Measurements from ENCODE around the gene SCNN1A. TPM values are rescaled to one million over a fixed set of nuclear protein-coding genes. Genes with fewer than 3 reads are reported as not detected.

SCNN1A gene
- total and polyA plus RNA-seq, 2 of the 13 experiments (the other 11 are each of a cell fraction or from before 2014, with no cell fraction given), result 1.5 to 14.6 TPM

DNA sequence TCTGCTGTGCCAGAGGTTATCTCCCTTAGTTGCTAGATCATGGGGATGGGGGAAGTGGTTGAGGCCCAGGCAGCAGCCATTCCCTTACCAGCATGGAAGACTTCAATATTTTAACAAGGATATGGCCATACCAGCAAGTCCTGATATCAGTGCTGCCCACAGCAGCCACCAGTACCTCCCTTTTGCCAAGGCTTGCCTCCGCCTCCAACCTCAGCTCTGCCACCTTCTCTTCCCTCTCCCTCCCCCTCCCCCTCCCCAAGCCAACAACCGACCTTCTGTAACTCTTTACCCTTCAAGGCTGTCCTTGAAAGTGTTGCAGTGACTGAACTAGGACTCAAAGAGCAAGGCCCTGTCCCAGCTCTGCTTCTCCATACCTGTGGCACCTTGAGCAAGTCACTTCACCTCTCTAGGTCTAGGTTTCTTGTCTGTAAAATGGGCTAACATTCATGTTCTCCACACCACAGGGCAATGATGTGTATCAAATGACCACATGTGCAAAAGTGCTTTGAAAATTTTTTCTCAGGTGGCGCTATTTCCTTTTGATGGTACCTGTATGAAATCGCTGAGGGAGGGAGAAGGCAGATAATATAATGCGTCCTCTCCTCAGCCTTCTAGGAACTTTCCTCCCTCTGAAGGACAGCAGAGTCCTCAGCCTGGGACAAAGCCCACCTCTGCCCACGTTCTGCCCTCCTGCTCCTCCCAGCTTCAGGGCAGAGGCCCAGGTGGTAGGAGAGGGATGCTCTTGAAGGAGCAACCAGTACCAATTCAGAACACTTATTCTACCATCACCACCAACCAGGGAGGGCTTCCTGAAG, 50.2 kb downstream of the SCNN1A start:
- DNase-seq (ENCODE audit: low spot score), result no peak
- no peaks in the 10 kb centered on the region for H3K9me3 ChIP-seq (ENCODE audit: low read length)
- no peak overlapping the region for H3K4me2 ChIP-seq (ENCODE audit: low read depth, low read length)
- FAIRE-seq, result no peak
- ChIA-PET CTCF (ENCODE audit: low intra/inter-chr PET ratio, low total read pairs) (no interaction called here), POLR2A (interaction anchor here (1.5 to 4.2 kb wide), 3 partner anchors 11 to 38 kb away, joined by 7 to 82 read pairs (median 7); no protein-coding TSS in a partner anchor)
- H3K4me1 ChIP-seq (ENCODE audit: insufficient read depth, low read length), result peaks cover 46% of the 10 kb centered on the region
- no peaks in the 10 kb centered on the region for H3K27me3 ChIP-seq (ENCODE audit: control insufficient read depth in 1 of 2, insufficient read depth in 2 of 2, low read length in 2 of 2)
- no peaks in the 10 kb centered on the region for H4K20me1 ChIP-seq (ENCODE audit: insufficient read depth, low read length)
- ATAC-seq, result no peak
- no peak overlapping the region for H3K9ac ChIP-seq (ENCODE audit: insufficient read depth, low read depth, low read length)
- BruUV-seq (replicated peaks), result no TSS peak
- H2AFZ ChIP-seq (ENCODE audit: low read length), result no peak overlapping the region
- no peak overlapping the region for H3K4me3 ChIP-seq (replicated peaks in 1 of 3; ENCODE audit: insufficient read depth in 1 of 3, low read depth in 2 of 3, low read length in 3 of 3)
- H3K79me2 ChIP-seq (ENCODE audit: insufficient read depth, low read length), result no peaks in the 10 kb centered on the region
- 78% methylated on average over 6 of the region's 6 CpGs for WGBS (ENCODE audit: low lambda C conversion rate)
- no peak overlapping the region for H3K27ac ChIP-seq (ENCODE audit: extremely low read length, insufficient read depth, low read length)
- intact Hi-C loops (cut with micrococcal nuclease; ENCODE audit: unreplicated experiment), result no loop called here
- H3K36me3 ChIP-seq (replicated peaks in 1 of 2; ENCODE audit: control insufficient read depth in 1 of 2, insufficient read depth in 2 of 2, low read length in 2 of 2), result peaks cover 8 to 19% of the 10 kb centered on the region in 2 experiments; a peak in 4 of 5 replicates
- peak in 1 of 2 experiments; percentile 22; a peak in 1 of 4 replicates for TF ChIP-seq POLR2A (IDR thresholded peaks at IDR 0.05; ENCODE audit: insufficient read depth in 1 of 2, low read depth in 2 of 2, low read length in 2 of 2)
- TF ChIP-seq POLR2G (IDR thresholded peaks at IDR 0.05; ENCODE audit: low read depth, low read length), result peak; percentile 34; the same call in 1 of the 2 replicates
- TF ChIP-seq HNRNPK (IDR thresholded peaks at IDR 0.05; ENCODE audit: low read depth, low read length, poor library complexity, severe bottlenecking), result peak; percentile 17
- TF ChIP-seq, protein P1, sequence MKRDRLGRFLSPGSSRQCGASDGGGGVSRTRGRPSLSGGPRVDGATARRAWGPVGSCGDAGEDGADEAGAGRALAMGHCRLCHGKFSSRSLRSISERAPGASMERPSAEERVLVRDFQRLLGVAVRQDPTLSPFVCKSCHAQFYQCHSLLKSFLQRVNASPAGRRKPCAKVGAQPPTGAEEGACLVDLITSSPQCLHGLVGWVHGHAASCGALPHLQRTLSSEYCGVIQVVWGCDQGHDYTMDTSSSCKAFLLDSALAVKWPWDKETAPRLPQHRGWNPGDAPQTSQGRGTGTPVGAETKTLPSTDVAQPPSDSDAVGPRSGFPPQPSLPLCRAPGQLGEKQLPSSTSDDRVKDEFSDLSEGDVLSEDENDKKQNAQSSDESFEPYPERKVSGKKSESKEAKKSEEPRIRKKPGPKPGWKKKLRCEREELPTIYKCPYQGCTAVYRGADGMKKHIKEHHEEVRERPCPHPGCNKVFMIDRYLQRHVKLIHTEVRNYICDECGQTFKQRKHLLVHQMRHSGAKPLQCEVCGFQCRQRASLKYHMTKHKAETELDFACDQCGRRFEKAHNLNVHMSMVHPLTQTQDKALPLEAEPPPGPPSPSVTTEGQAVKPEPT (CRISPR knock-in tag; IDR thresholded peaks at IDR 0.05; ENCODE audit: low read depth), result no peak
- TF ChIP-seq NCOA5 (CRISPR knock-in tag; IDR thresholded peaks at IDR 0.05), result no peak
- TF ChIP-seq, protein P2, sequence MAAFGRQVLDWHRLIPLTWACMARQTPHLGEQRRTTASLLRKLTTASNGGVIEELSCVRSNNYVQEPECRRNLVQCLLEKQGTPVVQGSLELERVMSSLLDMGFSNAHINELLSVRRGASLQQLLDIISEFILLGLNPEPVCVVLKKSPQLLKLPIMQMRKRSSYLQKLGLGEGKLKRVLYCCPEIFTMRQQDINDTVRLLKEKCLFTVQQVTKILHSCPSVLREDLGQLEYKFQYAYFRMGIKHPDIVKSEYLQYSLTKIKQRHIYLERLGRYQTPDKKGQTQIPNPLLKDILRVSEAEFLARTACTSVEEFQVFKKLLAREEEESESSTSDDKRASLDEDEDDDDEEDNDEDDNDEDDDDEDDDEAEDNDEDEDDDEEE (CRISPR knock-in tag; IDR thresholded peaks at IDR 0.05), result no peak
- TF ChIP-seq RBM22 (optimal IDR thresholded peaks at IDR 0.05; ENCODE audit: low read length), result peak; percentile 51
- TF ChIP-seq ZNF629 (CRISPR knock-in tag; conservative IDR thresholded peaks at IDR 0.05), result peak; percentile 37; the same call in 1 of the 2 replicates
- TF ChIP-seq SRF (IDR thresholded peaks at IDR 0.05; ENCODE audit: low read depth, low read length), result no peak
- no peak for TF ChIP-seq TCF7 (IDR thresholded peaks at IDR 0.05; ENCODE audit: low read depth)
- peak; percentile 81; the same call in 1 of the 2 replicates for TF ChIP-seq SSRP1 (CRISPR knock-in tag; IDR thresholded peaks at IDR 0.05)
- TF ChIP-seq ZNF589 (CRISPR knock-in tag; conservative IDR thresholded peaks at IDR 0.05), result no peak
- in situ Hi-C loops (cut with HindIII; ENCODE audit: extremely low pct_ligation_motif_present, low pct_unique_long_range_greater_than_20kb), result no loop called here

Measured in HepG2 (cell line).